ENCODE measurements around the gene SNX30. TPM values are rescaled to one million over a fixed set of nuclear protein-coding genes. Genes with fewer than 3 reads are reported as not detected.
A peak's percentile ranks its signal among the peaks of the same experiment; 100 is the strongest.
"Not testable (repeated sequence)": the region's sequence is repeated elsewhere in the genome, so short reads cannot be mapped to it uniquely, and the experiment has no call there.

SNX30 gene
- 1 to 10 TPM; 1.1 to 3.1 (median 2.1) TPM for polyA plus RNA-seq

- Mint-ChIP-seq H3K4me1 (peaks cover 58 to 64% of the 10 kb centered on the region in 2 donors), H3K9me3 (no peaks in the 10 kb centered on the region), H3K27ac (peak within 1 kb of the TSS; percentile 87 to 97 (median 96)), H3K27me3 (ENCODE audit: low read depth in 3 of 3) (peaks cover 5 to 23% (median 18%) of the 10 kb centered on the region in 3 donors), H3K36me3 (peaks cover 0 to 4% (median 0%) of the 10 kb centered on the region in 3 donors), H3K4me3 (peak within 1 kb of the TSS; percentile 89 to 97 (median 95))
- DNase-seq, result peak; percentile 85 to 89 (median 88)
These were observed at the start of gene SNX30 for GRCh38 chr9:112750016-112750763. Gene SNX30 (plus strand): TSS chr9:112750760. CDS start chr9:112751002, 242 bp downstream.

GRCh38 chr9:112703304-112703703, 47.3 kb upstream of the SNX30 start:
- Mint-ChIP-seq H3K27ac (no peak overlapping the region), H3K9me3 (no peaks in the 10 kb centered on the region), H3K36me3 (peaks cover 2 to 16% (median 9%) of the 10 kb centered on the region in 3 donors)

GRCh38 chr9:112705768-112706427, 44.7 kb upstream of the SNX30 start:
- Mint-ChIP-seq H3K27ac (no peak overlapping the region), H3K36me3 (peaks cover 0 to 12% (median 5%) of the 10 kb centered on the region in 3 donors)

More at GRCh38 chr9:112703304-112703703, 47.3 kb upstream of the SNX30 start:
- DNase-seq, result no peak
- Mint-ChIP-seq H3K4me1 (peaks cover 8 to 34% of the 10 kb centered on the region in 2 donors), H3K4me3 (no peak overlapping the region), H3K27me3 (ENCODE audit: low read depth in 3 of 3) (no peaks in the 10 kb centered on the region)

GRCh38 chr9:112711050-112711689, 39.4 kb upstream of the SNX30 start:
- Mint-ChIP-seq H3K4me1 (peaks cover 4 to 34% of the 10 kb centered on the region in 2 donors), H3K36me3 (peaks cover 2 to 13% (median 10%) of the 10 kb centered on the region in 3 donors), H3K9me3 (no peaks in the 10 kb centered on the region), H3K27ac (no peak overlapping the region), H3K4me3 (no peak overlapping the region), H3K27me3 (ENCODE audit: low read depth in 3 of 3) (peaks cover 0 to 1% (median 0%) of the 10 kb centered on the region in 3 donors)
- DNase-seq, result no peak

More at GRCh38 chr9:112705768-112706427, 44.7 kb upstream of the SNX30 start:
- Mint-ChIP-seq H3K4me3 (no peak overlapping the region), H3K9me3 (no peaks in the 10 kb centered on the region), H3K27me3 (ENCODE audit: low read depth in 3 of 3) (no peaks in the 10 kb centered on the region), H3K4me1 (peaks cover 2 to 14% of the 10 kb centered on the region in 2 donors)
- DNase-seq, result no peak

- Mint-ChIP-seq H3K27ac (no peak overlapping the region), H3K4me3 (no peak overlapping the region), H3K36me3 (peaks cover 2 to 13% (median 10%) of the 10 kb centered on the region in 3 donors), H3K27me3 (ENCODE audit: low read depth in 3 of 3) (peaks cover 0 to 3% (median 0%) of the 10 kb centered on the region in 3 donors), H3K9me3 (no peaks in the 10 kb centered on the region), H3K4me1 (peaks cover 16 to 43% of the 10 kb centered on the region in 2 donors)
- no peak for DNase-seq
These were observed 37.9 kb upstream of the SNX30 start for GRCh38 chr9:112712678-112713077.

GRCh38 chr9:112717661-112718331, 32.8 kb upstream of the SNX30 start, which contains the start of gene INIP:
Gene INIP (minus strand): TSS chr9:112718117. CDS start chr9:112716485, 1,632 bp downstream.
- H3K27me3 Mint-ChIP-seq (ENCODE audit: low read depth in 3 of 3), result peaks cover 2 to 6% (median 4%) of the 10 kb centered on the region in 3 donors
- no peaks in the 10 kb centered on the region for H3K9me3 Mint-ChIP-seq
- peak; percentile 96 to 97 (median 97) for DNase-seq
- peak within 1 kb of the TSS; percentile 93 to 100 (median 98) for H3K4me3 Mint-ChIP-seq
- peaks cover 17 to 40% of the 10 kb centered on the region in 2 donors for H3K4me1 Mint-ChIP-seq
- peaks cover 0 to 4% (median 2%) of the 10 kb centered on the region in 3 donors for H3K36me3 Mint-ChIP-seq
- H3K27ac Mint-ChIP-seq, result peak within 1 kb of the TSS; percentile 98 to 99 (median 99)

- no peak for DNase-seq
- H3K36me3 Mint-ChIP-seq, result no peaks in the 10 kb centered on the region
- peak overlapping the region in 3 of 5 donors; percentile 4 to 68 (median 47) for H3K4me3 Mint-ChIP-seq
- H3K4me1 Mint-ChIP-seq, result peaks cover 15 to 31% of the 10 kb centered on the region in 2 donors
- H3K9me3 Mint-ChIP-seq, result no peaks in the 10 kb centered on the region
- peak overlapping the region; percentile 6 to 99 (median 46) for H3K27ac Mint-ChIP-seq
- H3K27me3 Mint-ChIP-seq (ENCODE audit: low read depth in 3 of 3), result peaks cover 2 to 6% (median 4%) of the 10 kb centered on the region in 3 donors
These were observed 31.3 kb upstream of the SNX30 start for GRCh38 chr9:112719241-112719691.

GRCh38 chr9:112719696-112720095, 30.9 kb upstream of the SNX30 start:
- Mint-ChIP-seq H3K27me3 (ENCODE audit: low read depth in 3 of 3) (peaks cover 2 to 4% (median 4%) of the 10 kb centered on the region in 3 donors), H3K27ac (peak overlapping the region in 4 of 6 donors; percentile 6 to 70 (median 45)), H3K4me3 (no peak overlapping the region), H3K36me3 (no peaks in the 10 kb centered on the region), H3K4me1 (peaks cover 15 to 29% of the 10 kb centered on the region in 2 donors), H3K9me3 (no peaks in the 10 kb centered on the region)
- no peak for DNase-seq

- Mint-ChIP-seq H3K27me3 (ENCODE audit: low read depth in 3 of 3) (peaks cover 2 to 4% (median 4%) of the 10 kb centered on the region in 3 donors), H3K4me1 (peaks cover 15 to 29% of the 10 kb centered on the region in 2 donors), H3K4me3 (no peak overlapping the region), H3K27ac (peak overlapping the region in 1 of 6 donors; percentile 70), H3K9me3 (no peaks in the 10 kb centered on the region), H3K36me3 (no peaks in the 10 kb centered on the region)
- DNase-seq, result no peak
These were observed 30.3 kb upstream of the SNX30 start for GRCh38 chr9:112720113-112720780.

GRCh38 chr9:112722749-112723148, 27.8 kb upstream of the SNX30 start:
- not testable (repeated sequence) for H3K9me3 Mint-ChIP-seq; H3K4me3 Mint-ChIP-seq; H3K27me3 Mint-ChIP-seq (ENCODE audit: low read depth in 3 of 3); DNase-seq; H3K27ac Mint-ChIP-seq; H3K36me3 Mint-ChIP-seq
- peaks cover 2 to 13% of the 10 kb centered on the region in 2 donors for H3K4me1 Mint-ChIP-seq

GRCh38 chr9:112725961-112726360, 24.6 kb upstream of the SNX30 start:
- Mint-ChIP-seq H3K36me3 (no peaks in the 10 kb centered on the region), H3K4me1 (no peaks in the 10 kb centered on the region), H3K27me3 (ENCODE audit: low read depth in 3 of 3) (peaks cover 0 to 2% (median 0%) of the 10 kb centered on the region in 3 donors), H3K27ac (no peak overlapping the region), H3K4me3 (no peak overlapping the region), H3K9me3 (no peaks in the 10 kb centered on the region)
- no peak for DNase-seq

GRCh38 chr9:112726428-112726827, 24.1 kb upstream of the SNX30 start:
- Mint-ChIP-seq H3K27me3 (ENCODE audit: low read depth in 3 of 3) (peaks cover 0 to 2% (median 0%) of the 10 kb centered on the region in 3 donors), H3K27ac (peak overlapping the region in 1 of 6 donors; percentile 23), H3K4me1 (no peaks in the 10 kb centered on the region), H3K4me3 (no peak overlapping the region), H3K9me3 (no peaks in the 10 kb centered on the region), H3K36me3 (no peaks in the 10 kb centered on the region)
- no peak for DNase-seq
